Heart left ventricle (tissue), 16 donors: ENCODE results near the gene PACS2. TPM values are rescaled to one million over a fixed set of nuclear protein-coding genes. Genes with fewer than 3 reads are reported as not detected.

Experiments
- ATAC-seq, 4 donors: fragments of 200-7000 bp; cut with Tn5 transposase; one replicate each; pipeline ENCODE4 v1.9.1; 2020 to 2022; ENCODE audit warnings: moderate library complexity in 4 of 4, mild to moderate bottlenecking in 3 of 4, moderate number of reproducible peaks in 1 of 4
- DNase-seq, 5 donors: peaks; one replicate each; pipeline ENCODE4 v3.0.0-alpha.2; 2020
- H3K27ac ChIP-seq, 12 donors: fragments of 200-600 bp; sonication (generic) in 4 of 12; one replicate each; pipeline versions ENCODE4 v1.5.0 to v1.8.0; 2016 to 2022; ENCODE audit warnings: mild to moderate bottlenecking in 2 of 12
- H3K27me3 ChIP-seq, 9 donors: fragments of 200-600 bp; sonication (generic) in 2 of 9; one replicate each; pipeline versions ENCODE4 v1.5.1 to v1.8.0; 2016 to 2022; ENCODE audit warnings: mild to moderate bottlenecking in 3 of 9
- H3K36me3 ChIP-seq, 9 donors: fragments of 200-600 bp; sonication (generic) in 2 of 9; one replicate each; pipeline versions ENCODE4 v1.5.0 to v1.8.0; 2018 to 2022; ENCODE audit warnings: mild to moderate bottlenecking in 2 of 9
- H3K4me1 ChIP-seq, 12 donors: fragments of 200-600 bp; sonication (generic) in 4 of 12; one replicate each; pipeline versions ENCODE4 v1.5.0 to v1.8.0; 2016 to 2022; ENCODE audit warnings: mild to moderate bottlenecking in 3 of 12
- H3K4me3 ChIP-seq, 12 donors: fragments of 200-600 bp; sonication (generic) in 4 of 12; one replicate each; pipeline versions ENCODE4 v1.5.0 to v1.8.0; 2017 to 2022; ENCODE audit warnings: mild to moderate bottlenecking in 9 of 12, moderate library complexity in 4 of 12
- H3K9me3 ChIP-seq, 12 donors: fragments of 200-600 bp; sonication (generic) in 4 of 12; one replicate each; pipeline versions ENCODE4 v1.5.0 to v1.8.0; 2016 to 2022; ENCODE audit warnings: mild to moderate bottlenecking in 1 of 12
- POLR2A ChIP-seq, 2 donors: fragments of 450-650 bp; IDR thresholded peaks; one replicate each; pipeline ENCODE4 v1.6.1; 2017; ENCODE audit warnings: antibody characterized with exemption in 2 of 2, mild to moderate bottlenecking in 2 of 2, moderate library complexity in 2 of 2
- WGBS, 4 donors: extraction: QIAGEN DNeasy Blood & Tissue Kit in 2 of 4; methylation state at CpG; one replicate each; pipeline versions ENCODE4 v1.1.5 to v1.1.7; 2013 to 2018; 5-methylcytosine and 5-hydroxymethylcytosine counted together
- intact Hi-C, 10 donors: fragments of 100-400 bp; cut with DNase I; formaldehyde crosslinking; loops; one replicate each; pipeline versions ENCODE4 v1.11.1 to v1.14.2; 2022
- polyA plus RNA-seq, 2 donors: library from polyadenylated mRNA; stranded (reverse); fragments of 200-250 nt; gene quantifications; one replicate each; pipeline ENCODE4 v1.2.3, GENCODE V29; 2013
- total RNA-seq, 9 donors: library from RNA; depleted of rRNA in 2 of 9; stranded (reverse); fragments of >200 nt in 2 of 9; fragmentation: NEBNext Ultra II Directional in 3 of 9; extraction: Animal tissue kit (Norgen Biotek cat#: 25700) in 3 of 9; gene quantifications; one replicate each; pipeline versions ENCODE4 v1.1.0 to v1.2.4, GENCODE V29; 2016 to 2023
- TF ChIP-seq, protein P1 (sequence below), 12 donors: fragments of 200-600 bp; sonication (generic) in 4 of 12; IDR thresholded peaks; one replicate each; pipeline versions ENCODE4 v1.5.0 to v1.8.0; 2018 to 2022; ENCODE audit warnings: antibody characterized with exemption in 12 of 12, mild to moderate bottlenecking in 5 of 12
- donor health status: ischemic (EF 13 %, LVEDD 7.1; RV severe dilation, severe dysfunction).
- donor health status: healthy with polysubstance abuse.
- donor health status: DM: no; HTN: yes; CAD: no.
- donor health status: DM: no; HTN: no; CAD: no.
- donor health status: ischemic (EF 25% LVEDD 6.9; RV normal size, moderate dysfunction).
- donor health status: ischemic (EF 25% LVEDD 5.7; RV mildly dilated, moderate dysfunction).
- donor health status: healthy.
- donor health status: DM: yes; HTN: yes; CAD: no.
- donor health status: ischemic (EF 35%, LVEDD 5.7; RV mildly dilated, moderate dysfunction).
- donor health status: nonischemic (EF 11% LVEDD 7.7; RV severe dilation, severe dysfunction).
- donor health status: DM: yes; HTN: yes; CAD: no.
- donor health status: PGD.
- donor health status: ischemic (EF 29% LVEDD 5.4; RV normal size, mild dysfunction).
- donor health status: nonischemic (EF 23%, LVEDD 6.1; RV moderate dilation, normal function).

The PACS2 gene
- total and polyA plus RNA-seq, 11 donors = 47.3 to 90.3 (median 60.8) TPM

DNA sequence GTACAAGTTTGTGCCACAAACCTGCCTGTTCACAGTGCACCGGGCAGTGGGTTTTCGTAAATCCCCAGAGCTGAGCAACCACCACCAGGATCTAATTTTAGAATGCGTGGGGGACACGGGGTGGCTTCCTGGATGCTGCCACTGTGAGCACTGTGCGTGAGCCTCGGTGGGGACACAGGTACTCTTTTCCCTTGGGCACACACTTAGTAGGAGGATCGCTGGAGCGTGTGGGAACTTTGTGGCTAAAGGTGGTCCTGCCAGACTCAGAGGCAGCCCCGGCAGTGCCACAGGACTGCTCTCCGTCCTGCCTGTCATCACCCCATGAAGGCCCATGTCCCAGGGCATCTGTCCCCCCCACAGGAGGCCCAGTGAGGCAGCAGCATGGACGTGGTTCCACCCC is 45.1 kb upstream of the PACS2 start:
- peaks cover 0 to 24% (median 3%) of the 10 kb centered on the region in 9 donors for H3K36me3 ChIP-seq
- WGBS, 4 donors = 66 to 73% (median 68%) methylated on average over 9 to 11 of the region's 11 CpGs
- intact Hi-C loops = loop anchor here in 3 of 10 donors (5.0 to 10.0 kb wide), 2 partner anchors 67 to 75 kb away; no protein-coding TSS in a partner anchor
- H3K4me1 ChIP-seq = peaks cover 0 to 10% (median 0%) of the 10 kb centered on the region in 12 donors
- H3K9me3 ChIP-seq = no peaks in the 10 kb centered on the region
- no peaks in the 10 kb centered on the region for H3K27me3 ChIP-seq
- no peak overlapping the region for H3K4me3 ChIP-seq
- DNase-seq (no peak), ATAC-seq (no peak)
- H3K27ac ChIP-seq = no peak overlapping the region
- TF ChIP-seq POLR2A (IDR thresholded peaks at IDR 0.05) = no peak
- TF ChIP-seq, protein P1, sequence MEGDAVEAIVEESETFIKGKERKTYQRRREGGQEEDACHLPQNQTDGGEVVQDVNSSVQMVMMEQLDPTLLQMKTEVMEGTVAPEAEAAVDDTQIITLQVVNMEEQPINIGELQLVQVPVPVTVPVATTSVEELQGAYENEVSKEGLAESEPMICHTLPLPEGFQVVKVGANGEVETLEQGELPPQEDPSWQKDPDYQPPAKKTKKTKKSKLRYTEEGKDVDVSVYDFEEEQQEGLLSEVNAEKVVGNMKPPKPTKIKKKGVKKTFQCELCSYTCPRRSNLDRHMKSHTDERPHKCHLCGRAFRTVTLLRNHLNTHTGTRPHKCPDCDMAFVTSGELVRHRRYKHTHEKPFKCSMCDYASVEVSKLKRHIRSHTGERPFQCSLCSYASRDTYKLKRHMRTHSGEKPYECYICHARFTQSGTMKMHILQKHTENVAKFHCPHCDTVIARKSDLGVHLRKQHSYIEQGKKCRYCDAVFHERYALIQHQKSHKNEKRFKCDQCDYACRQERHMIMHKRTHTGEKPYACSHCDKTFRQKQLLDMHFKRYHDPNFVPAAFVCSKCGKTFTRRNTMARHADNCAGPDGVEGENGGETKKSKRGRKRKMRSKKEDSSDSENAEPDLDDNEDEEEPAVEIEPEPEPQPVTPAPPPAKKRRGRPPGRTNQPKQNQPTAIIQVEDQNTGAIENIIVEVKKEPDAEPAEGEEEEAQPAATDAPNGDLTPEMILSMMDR (IDR thresholded peaks at IDR 0.05) = no peak

DNA sequence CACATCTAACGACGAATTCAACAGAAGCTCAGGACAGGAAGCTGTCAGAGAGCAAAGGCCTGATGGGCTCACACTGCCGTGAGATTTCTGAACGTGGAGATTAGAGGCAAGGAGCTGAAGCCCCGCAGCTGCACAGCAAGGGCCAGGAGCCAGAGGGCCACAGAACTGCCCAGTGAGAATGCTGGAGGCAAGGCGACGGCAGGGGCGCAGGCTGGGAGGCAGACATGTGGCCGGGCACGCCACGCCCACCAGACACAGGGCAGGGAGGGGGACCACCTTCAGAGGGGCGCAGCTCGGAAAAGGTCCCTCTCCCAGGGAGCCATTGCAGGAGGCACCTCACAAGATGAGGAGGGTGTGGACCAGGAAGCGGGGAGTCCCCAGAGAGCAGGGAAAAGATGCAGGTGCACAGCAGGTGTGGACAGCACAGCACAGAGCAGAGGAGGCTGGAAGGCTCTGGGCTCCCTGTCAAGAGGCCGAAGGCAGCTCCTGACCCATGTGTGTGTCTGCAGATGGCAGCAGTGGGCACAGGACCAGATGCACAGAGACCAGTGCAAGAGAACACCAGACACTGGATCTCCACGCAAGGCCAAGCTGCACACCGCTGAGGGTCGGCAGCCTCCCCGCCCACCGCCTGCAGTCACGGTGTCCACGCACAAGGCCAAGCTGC is 43.2 kb upstream of the PACS2 start:
- no peaks in the 10 kb centered on the region for H3K9me3 ChIP-seq
- peaks cover 0 to 22% (median 0%) of the 10 kb centered on the region in 9 donors for H3K36me3 ChIP-seq
- WGBS, 4 donors = 89 to 91% (median 90%) methylated on average over 14 to 22 of the region's 22 CpGs
- H3K4me3 ChIP-seq = no peak overlapping the region
- no peaks in the 10 kb centered on the region for H3K27me3 ChIP-seq
- peaks cover 0 to 19% (median 2%) of the 10 kb centered on the region in 12 donors for H3K4me1 ChIP-seq
- ATAC-seq (peak in 1 of 4 donors; percentile 4), DNase-seq (no peak)
- intact Hi-C loops = loop anchor here in 1 of 10 donors (5.0 kb wide), 1 partner anchor 81 kb away; no protein-coding TSS in a partner anchor
- TF ChIP-seq POLR2A (IDR thresholded peaks at IDR 0.05) = no peak
- TF ChIP-seq, protein P1 (IDR thresholded peaks at IDR 0.05) = no peak
- no peak overlapping the region for H3K27ac ChIP-seq

DNA sequence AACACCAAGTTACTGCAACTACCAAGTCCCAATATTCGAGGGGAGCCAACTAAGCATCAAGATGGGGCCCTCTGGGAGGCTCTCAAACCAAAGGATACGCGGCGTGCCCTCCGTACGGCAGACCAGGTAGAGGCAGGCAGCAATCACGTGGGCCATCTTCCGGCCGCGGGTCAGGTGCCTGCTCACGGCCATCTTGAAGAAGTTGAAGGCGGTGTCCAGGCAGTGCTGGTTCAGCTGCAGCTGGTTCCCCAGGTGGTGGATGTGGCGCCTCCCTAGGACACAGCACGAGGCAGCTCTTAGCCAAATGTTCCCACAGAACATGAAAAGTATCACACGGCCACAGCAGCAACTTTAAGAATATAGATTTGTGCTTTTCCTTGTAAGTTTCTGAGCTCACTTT is 41.9 kb upstream of the PACS2 start:
- Histone ChIP-seq H3K9me3 (no peaks in the 10 kb centered on the region), H3K4me1 (peaks cover 0 to 20% (median 2%) of the 10 kb centered on the region in 12 donors), H3K4me3 (no peak overlapping the region), H3K27me3 (no peaks in the 10 kb centered on the region), H3K36me3 (peaks cover 0 to 22% (median 0%) of the 10 kb centered on the region in 9 donors), H3K27ac (no peak overlapping the region)
- WGBS, 4 donors = 91 to 95% (median 92%) methylated on average over 15 of the region's 15 CpGs
- TF ChIP-seq, protein P1 (IDR thresholded peaks at IDR 0.05) = no peak
- no peak for TF ChIP-seq POLR2A (IDR thresholded peaks at IDR 0.05)
- ATAC-seq = no peak
- DNase-seq = no peak
- intact Hi-C loops = loop anchor here in 1 of 10 donors (5.0 kb wide), 1 partner anchor 80 kb away; no protein-coding TSS in a partner anchor

DNA sequence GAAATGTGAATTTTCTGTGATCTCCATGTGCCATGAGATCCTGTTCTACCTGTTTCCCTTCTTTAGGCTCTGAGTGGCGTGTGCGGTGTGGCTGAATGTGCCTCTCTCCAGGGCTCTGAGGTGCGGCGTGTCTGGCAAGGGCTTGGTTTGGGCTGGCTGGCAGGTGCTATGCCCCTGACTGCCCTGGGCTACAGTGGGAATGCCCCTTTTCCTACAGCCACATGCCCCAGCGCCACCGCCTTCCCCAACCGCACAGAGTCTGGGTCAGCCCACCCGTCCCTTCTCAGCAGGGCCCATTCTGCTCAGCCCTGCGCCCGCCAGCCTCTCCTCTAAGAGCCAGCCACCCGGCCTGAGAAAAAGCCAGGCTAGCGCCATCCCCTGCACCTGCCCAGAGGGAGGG is 41.5 kb upstream of the PACS2 start:
- Histone ChIP-seq H3K36me3 (peaks cover 0 to 22% (median 0%) of the 10 kb centered on the region in 9 donors), H3K27me3 (no peaks in the 10 kb centered on the region), H3K4me3 (no peak overlapping the region), H3K4me1 (peaks cover 0 to 20% (median 2%) of the 10 kb centered on the region in 12 donors), H3K9me3 (no peaks in the 10 kb centered on the region), H3K27ac (no peak overlapping the region)
- TF ChIP-seq POLR2A (IDR thresholded peaks at IDR 0.05) = no peak
- TF ChIP-seq, protein P1 (IDR thresholded peaks at IDR 0.05) = no peak
- ATAC-seq (no peak), DNase-seq (no peak)
- intact Hi-C loops = loop anchor here in 1 of 10 donors (5.0 kb wide), 1 partner anchor 79 kb away; no protein-coding TSS in a partner anchor
- 86 to 95% (median 94%) methylated on average over 12 of the region's 12 CpGs for WGBS, 4 donors
